CD4-positive, alpha-beta T cell treated with Interleukin-15 for 1 hour (primary cell): ENCODE results near the gene SCMH1.
"Not testable (repeated sequence)": the region's sequence is repeated elsewhere in the genome, so short reads cannot be mapped to it uniquely, and the experiment has no call there.

Experiments used
- DNase-seq: peaks from one replicate; pipeline ENCODE4 v3.0.0-alpha.2; 2020

The SCMH1 gene

GRCh38 chr1:41144285-41144684 is 97.8 kb downstream of the SCMH1 start:
- no peak for DNase-seq

GRCh38 chr1:41138549-41138948 is 103.6 kb downstream of the SCMH1 start:
- DNase-seq, result no peak

GRCh38 chr1:41135196-41135947 is 106.7 kb downstream of the SCMH1 start:
- no peak for DNase-seq

- not testable (repeated sequence) for DNase-seq
Measured at GRCh38 chr1:41134325-41134724, 107.8 kb downstream of the SCMH1 start.

GRCh38 chr1:41122851-41123518 is 119.1 kb downstream of the SCMH1 start:
- no peak for DNase-seq

- DNase-seq, result no peak
Measured at GRCh38 chr1:41122148-41122547, 120.0 kb downstream of the SCMH1 start.

- no peak for DNase-seq
Measured at GRCh38 chr1:41118645-41119044, 123.5 kb downstream of the SCMH1 start.

- DNase-seq, result not testable (repeated sequence)
Measured at GRCh38 chr1:41117241-41117640, 124.9 kb downstream of the SCMH1 start.

- no peak for DNase-seq
Measured at GRCh38 chr1:41110736-41111135, 131.4 kb downstream of the SCMH1 start.

- no peak for DNase-seq
Measured at GRCh38 chr1:41110286-41110685, 131.8 kb downstream of the SCMH1 start.

- DNase-seq, result no peak
Measured at GRCh38 chr1:41109310-41110197, 132.6 kb downstream of the SCMH1 start.

GRCh38 chr1:41108696-41109275 is 133.3 kb downstream of the SCMH1 start:
- no peak for DNase-seq

- no peak for DNase-seq
Measured at GRCh38 chr1:41103766-41104165, 138.3 kb downstream of the SCMH1 start.

GRCh38 chr1:41102653-41103052 is 139.5 kb downstream of the SCMH1 start:
- DNase-seq, result no peak

GRCh38 chr1:41101950-41102607 is 140.0 kb downstream of the SCMH1 start:
- no peak for DNase-seq

GRCh38 chr1:41101076-41101475 is 141.0 kb downstream of the SCMH1 start:
- no peak for DNase-seq

GRCh38 chr1:41100170-41100569 is 141.9 kb downstream of the SCMH1 start:
- no peak for DNase-seq

GRCh38 chr1:41098730-41099460 is 143.2 kb downstream of the SCMH1 start:
- no peak for DNase-seq

GRCh38 chr1:41097105-41097504 is 145.0 kb downstream of the SCMH1 start:
- no peak for DNase-seq

- no peak for DNase-seq
Measured at GRCh38 chr1:41093826-41094225, 148.3 kb downstream of the SCMH1 start.

- DNase-seq, result no peak
Measured at GRCh38 chr1:41086921-41087320, 155.2 kb downstream of the SCMH1 start.

GRCh38 chr1:41078616-41079015 is 163.5 kb downstream of the SCMH1 start:
- no peak for DNase-seq
